Measurements from ENCODE around the gene WDR64.
"Not testable (repeated sequence)": the region's sequence is repeated elsewhere in the genome, so short reads cannot be mapped to it uniquely, and the experiment has no call there.

Gene WDR64

GRCh38 chr1:241647658-241648057, 4.4 kb upstream of the WDR64 start:
- H3K4me1 ChIP-seq = no peaks in the 10 kb centered on the region
- H3K9ac ChIP-seq = no peak overlapping the region
- no peaks in the 10 kb centered on the region for H3K9me3 ChIP-seq (ENCODE audit: control insufficient read depth, low read length)
- no peak overlapping the region for H2AFZ ChIP-seq
- no peak overlapping the region for H3K4me2 ChIP-seq (ENCODE audit: low read length)
- H3K79me2 ChIP-seq = no peaks in the 10 kb centered on the region
- TF ChIP-seq, protein P1, sequence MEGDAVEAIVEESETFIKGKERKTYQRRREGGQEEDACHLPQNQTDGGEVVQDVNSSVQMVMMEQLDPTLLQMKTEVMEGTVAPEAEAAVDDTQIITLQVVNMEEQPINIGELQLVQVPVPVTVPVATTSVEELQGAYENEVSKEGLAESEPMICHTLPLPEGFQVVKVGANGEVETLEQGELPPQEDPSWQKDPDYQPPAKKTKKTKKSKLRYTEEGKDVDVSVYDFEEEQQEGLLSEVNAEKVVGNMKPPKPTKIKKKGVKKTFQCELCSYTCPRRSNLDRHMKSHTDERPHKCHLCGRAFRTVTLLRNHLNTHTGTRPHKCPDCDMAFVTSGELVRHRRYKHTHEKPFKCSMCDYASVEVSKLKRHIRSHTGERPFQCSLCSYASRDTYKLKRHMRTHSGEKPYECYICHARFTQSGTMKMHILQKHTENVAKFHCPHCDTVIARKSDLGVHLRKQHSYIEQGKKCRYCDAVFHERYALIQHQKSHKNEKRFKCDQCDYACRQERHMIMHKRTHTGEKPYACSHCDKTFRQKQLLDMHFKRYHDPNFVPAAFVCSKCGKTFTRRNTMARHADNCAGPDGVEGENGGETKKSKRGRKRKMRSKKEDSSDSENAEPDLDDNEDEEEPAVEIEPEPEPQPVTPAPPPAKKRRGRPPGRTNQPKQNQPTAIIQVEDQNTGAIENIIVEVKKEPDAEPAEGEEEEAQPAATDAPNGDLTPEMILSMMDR (IDR thresholded peaks at IDR 0.05) = no peak
- H3K27me3 ChIP-seq (ENCODE audit: control insufficient read depth, insufficient read depth, low read length) = no peaks in the 10 kb centered on the region
- no peaks in the 10 kb centered on the region for H3K36me3 ChIP-seq (ENCODE audit: control insufficient read depth, insufficient read depth, low read length)
- H3K27ac ChIP-seq = no peak overlapping the region
- no peak overlapping the region for H3K4me3 ChIP-seq (ENCODE audit: low read depth, low read length)

- no peak overlapping the region for H3K27ac ChIP-seq
- no peak overlapping the region for H3K4me3 ChIP-seq (ENCODE audit: low read depth, low read length)
- H3K9me3 ChIP-seq (ENCODE audit: control insufficient read depth, low read length) = no peaks in the 10 kb centered on the region
- no peak overlapping the region for H3K9ac ChIP-seq
- H2AFZ ChIP-seq = no peak overlapping the region
- H3K4me1 ChIP-seq = no peaks in the 10 kb centered on the region
- no peaks in the 10 kb centered on the region for H3K79me2 ChIP-seq
- H3K36me3 ChIP-seq (ENCODE audit: control insufficient read depth, insufficient read depth, low read length) = no peaks in the 10 kb centered on the region
- TF ChIP-seq, protein P1 (IDR thresholded peaks at IDR 0.05) = no peak
- H3K4me2 ChIP-seq (ENCODE audit: low read length) = no peak overlapping the region
- no peaks in the 10 kb centered on the region for H3K27me3 ChIP-seq (ENCODE audit: control insufficient read depth, insufficient read depth, low read length)
These were observed 3.9 kb upstream of the WDR64 start for GRCh38 chr1:241648159-241648558.

DNA sequence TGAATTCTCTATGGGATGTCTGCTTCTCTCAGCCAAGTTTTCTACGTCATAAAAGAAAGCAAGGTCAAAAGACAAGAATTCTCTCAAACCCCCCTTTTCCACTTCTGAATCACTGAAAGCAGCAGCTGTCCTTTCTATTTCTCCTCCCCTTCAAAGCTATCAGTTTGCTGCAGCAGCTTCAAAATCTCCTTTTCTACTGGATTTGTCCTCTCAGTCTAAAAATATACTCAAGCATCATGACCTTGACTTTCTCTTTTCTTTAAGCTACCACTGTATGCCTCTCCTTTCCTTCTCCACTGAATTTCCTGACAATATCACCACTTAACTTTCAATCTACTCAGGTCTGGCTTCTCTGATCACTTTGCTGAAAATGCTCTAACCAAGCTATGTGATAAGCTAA, 1.9 kb downstream of the WDR64 start:
- TF ChIP-seq, protein P1 (IDR thresholded peaks at IDR 0.05) = no peak

DNA sequence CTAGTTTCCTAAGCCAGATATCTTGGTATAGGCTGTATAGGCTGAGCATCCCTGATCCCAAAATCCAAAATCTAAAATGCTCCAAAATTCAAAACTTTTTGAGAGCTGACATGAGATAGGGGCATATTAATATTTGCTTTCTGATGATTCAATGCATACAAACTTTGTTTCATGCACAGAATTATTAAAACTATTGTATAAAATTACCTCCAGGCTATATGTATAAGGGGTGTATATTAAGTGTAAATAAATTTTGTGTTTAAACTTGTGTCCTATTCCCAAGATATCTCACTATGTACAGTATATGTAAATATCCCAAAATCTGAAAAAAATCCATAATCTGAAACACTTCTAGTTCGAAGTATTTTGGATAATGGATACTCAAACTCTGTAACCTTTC, 2.6 kb downstream of the WDR64 start:
- H3K9me3 ChIP-seq (ENCODE audit: control insufficient read depth, low read length) = no peaks in the 10 kb centered on the region
- H3K27ac ChIP-seq = no peak overlapping the region
- no peak overlapping the region for H3K4me3 ChIP-seq (ENCODE audit: low read depth, low read length)
- no peaks in the 10 kb centered on the region for H3K79me2 ChIP-seq
- H3K9ac ChIP-seq = no peak overlapping the region
- no peak overlapping the region for H3K4me2 ChIP-seq (ENCODE audit: low read length)
- no peaks in the 10 kb centered on the region for H3K27me3 ChIP-seq (ENCODE audit: control insufficient read depth, insufficient read depth, low read length)
- H3K36me3 ChIP-seq (ENCODE audit: control insufficient read depth, insufficient read depth, low read length) = no peaks in the 10 kb centered on the region
- no peak overlapping the region for H2AFZ ChIP-seq
- no peaks in the 10 kb centered on the region for H3K4me1 ChIP-seq
- TF ChIP-seq, protein P1 (IDR thresholded peaks at IDR 0.05) = no peak

More for the DNA sequence above, 1.9 kb downstream of the WDR64 start:
- Histone ChIP-seq H3K79me2 (no peaks in the 10 kb centered on the region), H3K4me1 (no peaks in the 10 kb centered on the region), H3K4me2 (ENCODE audit: low read length) (no peak overlapping the region), H3K9me3 (ENCODE audit: control insufficient read depth, low read length) (no peaks in the 10 kb centered on the region), H2AFZ (no peak overlapping the region), H3K27ac (no peak overlapping the region), H3K9ac (no peak overlapping the region), H3K36me3 (ENCODE audit: control insufficient read depth, insufficient read depth, low read length) (no peaks in the 10 kb centered on the region), H3K27me3 (ENCODE audit: control insufficient read depth, insufficient read depth, low read length) (no peaks in the 10 kb centered on the region), H3K4me3 (ENCODE audit: low read depth, low read length) (no peak overlapping the region)

- Histone ChIP-seq H2AFZ (no peak overlapping the region), H3K4me1 (no peaks in the 10 kb centered on the region), H3K27me3 (ENCODE audit: control insufficient read depth, insufficient read depth, low read length) (no peaks in the 10 kb centered on the region), H3K9me3 (ENCODE audit: control insufficient read depth, low read length) (no peaks in the 10 kb centered on the region), H3K36me3 (ENCODE audit: control insufficient read depth, insufficient read depth, low read length) (no peaks in the 10 kb centered on the region), H3K4me3 (ENCODE audit: low read depth, low read length) (no peak overlapping the region), H3K79me2 (no peaks in the 10 kb centered on the region), H3K27ac (no peak overlapping the region), H3K9ac (no peak overlapping the region), H3K4me2 (ENCODE audit: low read length) (no peak overlapping the region)
- TF ChIP-seq, protein P1 (IDR thresholded peaks at IDR 0.05) = no peak
These were observed 6.2 kb downstream of the WDR64 start for GRCh38 chr1:241658081-241658793.

DNA sequence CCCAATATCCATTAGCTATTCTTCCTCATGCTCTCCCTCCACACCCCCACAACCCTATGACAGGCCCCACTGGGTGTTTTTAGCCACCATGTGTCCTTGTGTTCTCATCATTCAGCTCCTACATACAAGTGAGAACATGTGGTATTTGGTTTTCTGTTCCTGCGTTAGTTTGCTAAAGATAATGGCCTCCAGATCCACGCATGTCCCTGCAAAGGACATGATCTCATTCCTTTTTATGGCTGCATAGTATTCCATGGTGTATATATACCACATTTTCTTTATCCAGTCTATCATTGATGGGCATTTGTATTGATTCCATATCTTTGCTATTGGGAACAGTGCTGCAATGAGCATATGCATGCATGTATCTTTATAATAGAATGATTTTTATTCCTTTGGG, 6.9 kb downstream of the WDR64 start:
- not testable (repeated sequence) for H2AFZ ChIP-seq; H3K4me2 ChIP-seq (ENCODE audit: low read length); H3K9ac ChIP-seq; H3K4me3 ChIP-seq (ENCODE audit: low read depth, low read length); H3K79me2 ChIP-seq; H3K27ac ChIP-seq; H3K36me3 ChIP-seq (ENCODE audit: control insufficient read depth, insufficient read depth, low read length); H3K4me1 ChIP-seq; H3K27me3 ChIP-seq (ENCODE audit: control insufficient read depth, insufficient read depth, low read length); H3K9me3 ChIP-seq (ENCODE audit: control insufficient read depth, low read length)
